Stimulated activated CD4-positive, alpha-beta T cell treated with anti-CD3 and anti-CD28 coated beads, Interleukin-12 subunit alpha, Interleukin-12 subunit beta, amount 100 ng/mL, for 48 hours (primary cell): Measurements from ENCODE around the gene GRIA1.
"Not testable (repeated sequence)": the region's sequence is repeated elsewhere in the genome, so short reads cannot be mapped to it uniquely, and the experiment has no call there.

Experiments used
- DNase-seq, 3 donors: peaks; one replicate each; pipeline ENCODE4 v3.0.0-alpha.2; 2020; ENCODE audit warnings: low read depth in 2 of 3, low spot score in 1 of 3

Gene GRIA1

GRCh38 chr5:153713943-153714342 lies 223.5 kb downstream of the GRIA1 start:
- DNase-seq, result no peak

DNA sequence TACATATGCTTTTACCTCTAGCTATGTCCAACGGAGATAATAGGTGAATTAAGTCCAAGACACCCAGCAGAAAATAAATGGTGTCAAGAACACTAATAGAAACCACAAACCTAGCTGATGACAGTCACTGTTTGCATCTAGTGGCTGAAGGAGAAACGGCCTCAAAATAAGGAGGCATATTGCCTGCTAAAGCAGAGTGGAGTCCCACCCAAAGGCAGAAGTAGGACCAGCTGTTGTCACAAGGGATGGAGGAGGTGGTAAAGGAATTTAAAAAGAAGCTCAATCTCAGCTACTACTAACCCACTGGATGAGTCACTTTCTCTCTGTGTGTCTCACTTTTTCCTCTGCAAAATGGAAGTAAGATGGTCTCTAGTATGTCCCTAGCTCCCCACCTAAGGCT lies 224.3 kb downstream of the GRIA1 start:
- no peak for DNase-seq

- DNase-seq, result no peak
Measured at GRCh38 chr5:153717287-153717686, 226.8 kb downstream of the GRIA1 start.

- no peak for DNase-seq
Measured at GRCh38 chr5:153718713-153719112, 228.2 kb downstream of the GRIA1 start.

DNA sequence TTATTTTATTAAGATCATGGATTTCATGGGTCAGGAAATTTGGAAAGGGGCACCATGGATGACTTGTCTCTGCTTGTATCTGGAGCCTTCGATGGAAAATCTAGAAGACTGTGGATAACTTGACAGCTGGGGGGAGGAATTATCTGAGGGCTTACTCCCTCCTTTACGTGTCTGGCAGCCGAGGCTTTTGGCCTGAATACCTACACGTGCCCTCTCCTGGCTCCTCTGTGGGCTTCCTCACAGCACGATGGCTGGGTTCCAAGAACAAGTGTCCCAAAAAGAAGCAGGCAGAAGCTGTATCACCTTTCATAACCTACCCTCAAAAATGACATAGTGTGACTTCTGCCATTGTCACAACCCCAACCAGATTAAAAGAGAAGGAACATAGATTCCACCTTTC lies 228.9 kb downstream of the GRIA1 start:
- no peak for DNase-seq

GRCh38 chr5:153723022-153723610 lies 232.6 kb downstream of the GRIA1 start:
- not testable (repeated sequence) for DNase-seq

GRCh38 chr5:153742060-153742459 lies 251.6 kb downstream of the GRIA1 start:
- DNase-seq, result no peak

DNA sequence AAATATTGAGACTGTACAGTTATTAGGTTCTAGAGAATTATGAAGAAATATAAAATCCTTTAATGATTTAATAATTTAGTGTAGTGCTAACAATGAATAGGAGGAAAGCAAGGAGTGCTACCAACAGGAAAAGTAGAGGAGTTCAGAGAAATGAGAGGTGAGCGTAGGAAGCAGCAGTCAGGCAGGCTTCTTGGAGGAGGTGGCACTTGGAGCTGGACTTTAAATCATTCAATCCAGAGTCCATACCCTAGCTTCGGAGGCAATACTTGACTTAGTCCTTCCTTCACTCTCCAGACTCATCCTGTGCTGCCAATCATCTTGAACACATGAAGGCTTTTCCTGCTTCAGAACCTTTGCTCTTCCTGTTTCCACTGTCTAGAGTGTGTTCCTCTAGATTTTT lies 254.3 kb downstream of the GRIA1 start:
- no peak for DNase-seq

- no peak for DNase-seq
Measured at GRCh38 chr5:153745778-153746395, 255.4 kb downstream of the GRIA1 start.

- no peak for DNase-seq
Measured at GRCh38 chr5:153746440-153746839, 256.0 kb downstream of the GRIA1 start.

DNA sequence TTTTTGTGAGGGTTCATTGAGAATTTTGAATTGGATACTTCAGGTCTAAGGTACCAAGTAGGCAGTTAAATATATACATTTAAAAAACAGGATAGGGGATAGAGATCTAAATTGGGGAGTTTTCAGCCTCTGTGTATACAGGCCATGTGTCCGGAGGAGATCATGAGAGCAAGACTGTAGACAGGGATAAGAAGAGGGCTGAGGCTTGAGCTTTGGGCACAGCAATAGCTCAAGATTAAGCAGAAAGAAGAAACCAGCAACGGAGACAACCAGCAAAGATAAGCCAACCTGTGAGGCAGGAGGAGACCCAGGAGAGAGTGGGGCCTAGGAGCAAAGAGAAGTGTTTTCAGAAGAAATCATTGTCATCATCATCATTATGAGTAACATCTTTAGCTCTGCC lies 258.4 kb downstream of the GRIA1 start:
- no peak for DNase-seq

- DNase-seq, result no peak
Measured at GRCh38 chr5:153749960-153750359, 259.5 kb downstream of the GRIA1 start.

DNA sequence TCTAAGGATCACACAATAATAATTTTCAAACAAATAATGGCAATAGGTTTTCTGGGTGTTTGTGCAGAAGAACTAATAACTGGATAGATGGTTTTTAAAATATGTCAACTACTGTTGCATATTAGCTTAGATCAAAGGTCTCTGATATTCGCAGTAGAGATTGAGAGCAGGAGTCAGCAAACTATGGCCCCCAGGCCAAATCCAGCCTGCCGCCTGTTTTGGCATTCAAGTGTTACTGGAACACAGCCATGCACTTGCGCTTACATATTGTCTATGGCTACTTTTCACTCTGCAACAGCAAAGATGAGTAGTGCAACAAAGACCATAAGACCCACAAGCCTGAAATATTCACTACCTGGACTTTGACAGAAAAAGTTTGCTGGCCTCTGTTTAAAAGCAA lies 260.8 kb downstream of the GRIA1 start:
- DNase-seq, result no peak

GRCh38 chr5:153752890-153753289 lies 262.4 kb downstream of the GRIA1 start:
- no peak for DNase-seq

DNA sequence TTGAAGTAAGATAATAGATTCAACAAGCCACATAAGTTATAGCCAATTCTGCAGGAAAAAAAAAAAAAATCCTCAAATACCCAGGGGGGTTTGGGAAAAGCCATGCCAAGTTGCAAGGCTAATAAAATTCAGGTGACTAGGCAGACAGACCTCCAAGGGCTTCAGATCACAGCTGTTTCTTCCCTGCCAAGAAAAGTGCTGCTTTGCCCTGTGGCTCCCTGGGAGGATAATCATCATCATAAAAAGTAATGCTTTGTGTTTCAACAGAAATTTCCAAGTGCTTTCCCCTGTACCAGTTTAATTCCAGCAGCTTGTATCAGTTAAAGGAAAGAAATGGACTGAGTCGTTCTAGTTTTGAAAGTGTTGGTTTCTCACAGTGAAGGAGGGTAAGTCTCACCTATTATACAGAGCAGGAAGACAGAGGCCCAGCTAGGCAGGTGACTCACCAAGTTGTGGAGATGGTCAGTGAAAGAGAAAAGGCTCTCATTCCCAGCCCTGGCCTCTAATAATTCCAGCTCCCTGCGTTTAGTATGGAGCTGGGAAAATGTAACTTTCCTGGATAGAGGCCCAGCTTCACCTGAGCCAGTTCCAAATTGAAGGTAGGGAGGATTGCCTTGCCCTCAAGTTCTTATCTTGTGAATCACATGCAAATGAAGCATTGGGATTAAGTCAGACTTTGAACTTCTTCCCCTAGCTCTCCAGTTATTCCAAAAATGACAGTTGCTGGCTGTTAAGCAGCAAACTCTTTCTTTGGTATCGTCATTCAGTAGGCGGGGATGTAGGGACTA lies 263.4 kb downstream of the GRIA1 start:
- no peak for DNase-seq

GRCh38 chr5:153755913-153756500 lies 265.5 kb downstream of the GRIA1 start:
- DNase-seq, result no peak

- DNase-seq, result no peak
Measured at GRCh38 chr5:153756540-153756939, 266.1 kb downstream of the GRIA1 start.

GRCh38 chr5:153765987-153766386 lies 275.5 kb downstream of the GRIA1 start:
- no peak for DNase-seq

DNA sequence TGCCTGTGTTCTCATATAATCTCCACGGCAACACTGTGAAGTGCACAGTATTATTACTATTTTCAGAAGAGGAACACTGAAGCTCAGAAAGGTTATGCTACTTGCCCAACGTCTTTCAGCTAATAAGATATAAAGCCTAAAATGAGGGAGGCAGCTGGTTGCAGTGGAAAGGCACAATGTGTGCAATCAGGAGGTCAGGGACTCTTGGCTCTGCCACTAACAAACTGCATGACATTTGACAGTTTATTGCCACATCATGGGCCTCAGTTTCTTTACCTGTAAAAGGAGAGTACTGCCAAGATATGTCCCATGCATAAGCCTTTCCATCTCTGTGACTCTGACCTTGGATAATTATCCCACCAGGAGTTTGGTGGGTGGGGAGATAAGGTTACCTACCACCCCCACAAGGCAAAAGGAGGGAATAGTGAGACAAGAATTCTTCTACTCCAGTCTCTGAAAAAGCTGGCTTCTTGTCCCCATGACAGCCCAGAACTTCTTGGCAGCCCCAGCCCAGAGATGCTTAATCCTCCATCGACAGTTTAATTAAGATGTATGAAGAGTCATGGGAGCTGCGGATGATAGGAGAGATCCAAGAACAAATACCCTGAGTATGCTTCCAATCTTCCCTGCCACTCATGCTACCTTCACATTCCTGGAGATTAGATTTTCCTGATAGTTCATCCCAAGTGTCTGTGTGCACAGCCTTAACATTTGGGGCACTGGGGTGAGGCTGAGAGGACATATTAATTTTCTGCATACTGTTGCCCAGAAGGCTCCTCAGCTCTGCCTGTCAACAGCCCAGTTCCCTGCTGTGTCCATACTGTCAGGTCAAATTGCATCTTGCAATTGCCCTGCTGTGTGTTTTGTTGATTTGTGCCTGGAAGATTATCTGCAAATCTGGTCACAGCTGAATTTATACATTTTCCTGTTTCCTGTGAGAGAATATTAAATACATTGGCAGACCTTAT lies 277.0 kb downstream of the GRIA1 start:
- no peak for DNase-seq

DNA sequence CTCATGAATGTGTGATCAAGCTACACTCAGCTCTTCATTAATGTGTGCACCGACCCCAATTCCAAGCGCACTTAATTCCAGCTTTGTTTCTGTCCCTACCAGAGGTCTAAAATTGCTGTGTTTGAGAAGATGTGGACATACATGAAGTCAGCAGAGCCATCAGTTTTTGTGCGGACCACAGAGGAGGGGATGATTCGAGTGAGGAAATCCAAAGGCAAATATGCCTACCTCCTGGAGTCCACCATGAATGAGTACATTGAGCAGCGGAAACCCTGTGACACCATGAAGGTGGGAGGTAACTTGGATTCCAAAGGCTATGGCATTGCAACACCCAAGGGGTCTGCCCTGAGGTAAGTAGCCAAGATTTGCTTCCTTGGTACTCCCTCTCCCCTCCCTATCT lies 279.6 kb downstream of the GRIA1 start:
- DNase-seq, result no peak

GRCh38 chr5:153774686-153775085 lies 284.2 kb downstream of the GRIA1 start:
- DNase-seq, result no peak
